ENCODE measurements around the gene PROZ.

PROZ gene

GRCh38 chr13:113167155-113167554 is 8.7 kb downstream of the PROZ start:
- no peaks in the 10 kb centered on the region for H3K9me3 ChIP-seq (ENCODE audit: low read depth, low read length)
- DNase-seq (ENCODE audit: low read depth, low spot score): no peak
- no peak overlapping the region for H3K9ac ChIP-seq (ENCODE audit: insufficient read length)
- H3K27ac ChIP-seq: no peak overlapping the region
- no peak overlapping the region for H3K4me3 ChIP-seq
- TF ChIP-seq POLR2AphosphoS5 (IDR thresholded peaks at IDR 0.05; ENCODE audit: borderline replicate concordance, low read depth, low read length) (no peak), EZH2 (IDR thresholded peaks at IDR 0.05) (no peak), FOXP2 (optimal IDR thresholded peaks at IDR 0.05; ENCODE audit: control extremely low read depth, extremely low read length, insufficient read depth) (no peak)
- H3K36me3 ChIP-seq (ENCODE audit: insufficient read depth, low read length): peaks cover 23% of the 10 kb centered on the region; the same call in 1 of the 2 replicates

DNA sequence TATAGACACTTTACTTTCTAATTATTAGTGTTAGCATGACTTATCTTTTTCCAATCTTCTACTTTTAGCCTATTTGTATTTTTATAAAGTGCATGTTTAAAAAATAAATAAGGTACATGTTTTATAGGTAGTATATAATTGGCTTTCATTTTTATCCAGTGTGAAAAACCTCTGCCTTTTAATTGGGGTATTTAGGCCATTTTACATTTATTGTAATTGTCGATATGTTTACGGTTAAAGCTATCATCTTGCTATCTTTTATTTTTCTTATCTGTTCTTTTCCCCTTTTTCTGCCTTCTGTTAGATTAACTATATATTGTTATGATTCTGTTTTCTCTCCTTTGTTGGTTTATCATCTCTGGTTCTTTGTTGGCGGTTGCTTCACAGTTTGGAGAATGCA is 9.1 kb downstream of the PROZ start:
- H3K9me3 ChIP-seq (ENCODE audit: low read depth, low read length): no peaks in the 10 kb centered on the region
- TF ChIP-seq EZH2 (IDR thresholded peaks at IDR 0.05) (no peak), POLR2AphosphoS5 (IDR thresholded peaks at IDR 0.05; ENCODE audit: borderline replicate concordance, low read depth, low read length) (no peak), FOXP2 (optimal IDR thresholded peaks at IDR 0.05; ENCODE audit: control extremely low read depth, extremely low read length, insufficient read depth) (no peak)
- H3K9ac ChIP-seq (ENCODE audit: insufficient read length): no peak overlapping the region
- H3K27ac ChIP-seq: no peak overlapping the region
- no peak overlapping the region for H3K4me3 ChIP-seq
- H3K36me3 ChIP-seq (ENCODE audit: insufficient read depth, low read length): peaks cover 28% of the 10 kb centered on the region; the same call in 1 of the 2 replicates
- DNase-seq (ENCODE audit: low read depth, low spot score): no peak

DNA sequence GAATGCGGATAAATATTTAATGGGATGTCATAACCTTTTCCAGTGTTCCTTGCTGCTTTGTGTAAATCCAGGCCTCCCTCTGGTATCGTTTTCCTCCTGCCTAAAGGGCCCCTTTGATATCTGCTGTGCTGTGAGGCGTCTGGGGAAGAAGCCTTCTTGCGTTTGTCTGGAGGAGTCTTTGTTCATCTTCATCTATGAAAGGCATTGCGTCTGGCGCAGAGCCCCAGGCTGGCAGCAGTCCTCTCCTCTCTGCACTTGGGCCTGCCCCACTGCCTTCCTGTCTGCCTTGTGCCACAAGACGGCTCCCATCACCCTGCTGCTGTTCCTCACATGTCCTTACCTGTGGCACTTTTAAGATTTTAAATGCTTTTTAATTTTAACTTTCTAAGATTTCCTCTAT is 9.8 kb downstream of the PROZ start:
- H3K27ac ChIP-seq: no peak overlapping the region
- no peak for DNase-seq (ENCODE audit: low read depth, low spot score)
- no peaks in the 10 kb centered on the region for H3K9me3 ChIP-seq (ENCODE audit: low read depth, low read length)
- TF ChIP-seq FOXP2 (optimal IDR thresholded peaks at IDR 0.05; ENCODE audit: control extremely low read depth, extremely low read length, insufficient read depth) (no peak), POLR2AphosphoS5 (IDR thresholded peaks at IDR 0.05; ENCODE audit: borderline replicate concordance, low read depth, low read length) (no peak), EZH2 (IDR thresholded peaks at IDR 0.05) (no peak)
- no peak overlapping the region for H3K4me3 ChIP-seq
- H3K9ac ChIP-seq (ENCODE audit: insufficient read length): no peak overlapping the region
- H3K36me3 ChIP-seq (ENCODE audit: insufficient read depth, low read length): peaks cover 30% of the 10 kb centered on the region; the same call in 1 of the 2 replicates

DNA sequence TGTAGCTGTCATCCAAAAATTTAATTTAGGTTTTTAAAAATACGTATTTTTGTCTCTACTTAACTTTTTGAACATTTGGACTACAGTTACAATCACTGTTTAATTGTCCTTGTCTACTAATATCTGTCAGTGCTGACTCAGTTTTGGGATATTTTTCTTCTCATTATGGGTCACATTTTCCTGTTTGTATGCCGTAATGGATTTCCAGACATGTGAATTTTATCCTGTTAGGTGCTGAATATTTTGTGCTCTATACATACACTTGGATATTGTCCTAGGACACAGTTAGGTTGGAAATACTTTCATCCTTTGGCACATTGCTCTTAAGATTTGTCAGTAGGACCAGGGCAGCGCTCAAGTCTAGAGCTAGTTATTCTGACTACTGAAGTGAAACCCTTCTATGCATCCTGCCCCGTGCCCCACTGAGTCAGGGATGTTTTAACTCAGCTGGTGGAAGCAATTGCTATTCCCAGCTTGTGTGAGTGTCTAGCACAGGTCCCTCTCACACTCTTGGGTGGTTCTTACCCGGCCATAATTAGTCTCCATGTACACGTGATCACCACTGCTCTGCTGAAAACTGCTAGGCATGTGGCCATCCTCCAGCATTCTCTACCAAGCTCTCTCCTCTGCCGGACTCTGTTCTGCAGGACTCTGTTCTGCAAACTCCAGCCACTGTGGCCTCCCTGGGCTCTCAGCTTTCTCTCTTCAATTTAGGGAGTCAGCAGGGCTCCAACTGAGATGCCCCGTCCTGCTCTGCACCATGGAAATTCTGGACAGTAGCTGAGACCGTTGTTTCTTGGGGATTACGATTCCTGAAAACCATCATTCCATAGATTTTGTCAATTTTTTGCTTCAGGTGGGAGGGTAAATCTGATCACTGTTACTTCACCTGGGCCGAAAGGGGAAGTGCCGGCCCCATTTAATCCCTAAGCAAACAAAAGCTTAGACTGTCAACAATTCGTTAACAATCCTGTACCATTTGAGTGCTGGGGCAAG is 11.1 kb downstream of the PROZ start:
- Histone ChIP-seq H3K27ac (no peak overlapping the region), H3K4me3 (no peak overlapping the region), H3K36me3 (ENCODE audit: insufficient read depth, low read length) (peaks cover 35% of the 10 kb centered on the region; the same call in 1 of the 2 replicates), H3K9ac (ENCODE audit: insufficient read length) (no peak overlapping the region), H3K9me3 (ENCODE audit: low read depth, low read length) (no peaks in the 10 kb centered on the region)
- no peak for TF ChIP-seq FOXP2 (optimal IDR thresholded peaks at IDR 0.05; ENCODE audit: control extremely low read depth, extremely low read length, insufficient read depth)
- TF ChIP-seq POLR2AphosphoS5 (IDR thresholded peaks at IDR 0.05; ENCODE audit: borderline replicate concordance, low read depth, low read length): no peak
- TF ChIP-seq EZH2 (IDR thresholded peaks at IDR 0.05): no peak
- no peak for DNase-seq (ENCODE audit: low read depth, low spot score)

- no peaks in the 10 kb centered on the region for H3K9me3 ChIP-seq (ENCODE audit: low read depth, low read length)
- DNase-seq (ENCODE audit: low read depth, low spot score): no peak
- peaks cover 44% of the 10 kb centered on the region for H3K36me3 ChIP-seq (ENCODE audit: insufficient read depth, low read length)
- H3K27ac ChIP-seq: no peak overlapping the region
- no peak overlapping the region for H3K4me3 ChIP-seq
- TF ChIP-seq EZH2 (IDR thresholded peaks at IDR 0.05) (no peak), POLR2AphosphoS5 (IDR thresholded peaks at IDR 0.05; ENCODE audit: borderline replicate concordance, low read depth, low read length) (no peak), FOXP2 (optimal IDR thresholded peaks at IDR 0.05; ENCODE audit: control extremely low read depth, extremely low read length, insufficient read depth) (no peak)
- H3K9ac ChIP-seq (ENCODE audit: insufficient read length): no peak overlapping the region
Observed at GRCh38 chr13:113170511-113170910, 12.1 kb downstream of the PROZ start.

DNA sequence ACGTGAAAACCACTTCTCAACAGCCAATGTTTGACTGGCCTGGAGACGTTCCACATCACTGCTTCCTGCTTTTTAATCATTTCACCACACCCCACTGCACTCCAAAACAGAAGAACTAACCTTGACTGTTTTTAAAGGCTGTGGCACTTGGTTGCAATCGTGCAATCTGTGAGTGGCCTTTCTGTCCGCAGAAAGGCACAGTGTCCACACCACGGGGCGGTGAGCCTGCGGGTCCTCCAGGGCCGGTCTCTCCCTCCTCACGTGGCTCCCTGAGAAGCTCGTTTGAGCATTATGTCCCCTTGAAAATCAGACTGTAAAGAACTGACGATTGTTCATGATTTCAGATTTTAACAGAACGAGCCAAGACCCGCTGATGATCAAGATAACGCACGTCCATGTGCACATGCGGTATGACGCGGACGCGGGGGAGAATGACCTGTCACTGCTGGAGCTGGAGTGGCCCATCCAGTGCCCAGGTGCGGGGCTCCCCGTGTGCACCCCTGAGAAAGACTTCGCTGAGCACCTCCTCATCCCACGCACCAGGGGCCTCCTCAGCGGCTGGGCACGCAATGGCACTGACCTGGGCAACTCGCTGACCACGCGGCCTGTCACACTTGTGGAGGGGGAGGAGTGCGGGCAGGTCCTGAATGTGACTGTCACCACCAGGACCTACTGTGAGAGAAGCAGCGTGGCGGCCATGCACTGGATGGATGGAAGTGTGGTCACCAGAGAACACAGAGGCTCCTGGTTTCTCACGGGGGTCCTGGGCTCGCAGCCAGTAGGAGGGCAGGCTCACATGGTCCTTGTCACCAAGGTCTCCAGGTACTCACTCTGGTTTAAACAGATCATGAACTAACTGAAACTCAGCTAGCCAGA is 13.0 kb downstream of the PROZ start:
- Histone ChIP-seq H3K9ac (ENCODE audit: insufficient read length) (no peak overlapping the region), H3K27ac (no peak overlapping the region), H3K4me3 (no peak overlapping the region), H3K9me3 (ENCODE audit: low read depth, low read length) (no peaks in the 10 kb centered on the region), H3K36me3 (ENCODE audit: insufficient read depth, low read length) (peaks cover 53% of the 10 kb centered on the region)
- TF ChIP-seq FOXP2 (optimal IDR thresholded peaks at IDR 0.05; ENCODE audit: control extremely low read depth, extremely low read length, insufficient read depth) (no peak), POLR2AphosphoS5 (IDR thresholded peaks at IDR 0.05; ENCODE audit: borderline replicate concordance, low read depth, low read length) (no peak), EZH2 (IDR thresholded peaks at IDR 0.05) (no peak)
- DNase-seq (ENCODE audit: low read depth, low spot score): no peak

- no peak overlapping the region for H3K4me3 ChIP-seq
- H3K36me3 ChIP-seq (ENCODE audit: insufficient read depth, low read length): peaks cover 60% of the 10 kb centered on the region
- TF ChIP-seq EZH2 (IDR thresholded peaks at IDR 0.05) (no peak), POLR2AphosphoS5 (IDR thresholded peaks at IDR 0.05; ENCODE audit: borderline replicate concordance, low read depth, low read length) (no peak; the same call in 1 of the 2 replicates)
- no peak overlapping the region for H3K9ac ChIP-seq (ENCODE audit: insufficient read length)
- H3K27ac ChIP-seq: no peak overlapping the region
- DNase-seq (ENCODE audit: low read depth, low spot score): no peak
- H3K9me3 ChIP-seq (ENCODE audit: low read depth, low read length): no peaks in the 10 kb centered on the region
Observed at GRCh38 chr13:113172419-113172926, 14.0 kb downstream of the PROZ start.

DNA sequence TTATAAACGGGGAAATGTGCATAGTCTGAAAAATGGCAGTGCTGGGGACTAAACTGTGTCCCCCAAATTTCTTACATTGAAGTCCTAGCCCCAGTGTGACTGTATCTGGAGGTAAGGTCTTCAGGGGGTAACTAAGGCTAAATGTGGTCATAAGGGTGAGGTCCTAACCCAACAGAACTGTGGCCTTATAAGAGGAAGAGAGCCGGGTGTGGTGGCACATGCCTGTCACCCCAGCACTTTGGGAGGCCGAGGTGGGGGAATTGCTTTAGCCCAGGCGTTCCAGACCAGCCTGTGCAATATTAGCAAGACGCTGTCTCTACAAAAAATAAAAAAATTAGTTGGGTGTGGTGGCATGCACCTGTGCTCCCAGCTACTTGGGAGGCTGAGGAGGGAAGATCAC is 17.8 kb downstream of the PROZ start:
- no peak overlapping the region for H3K4me3 ChIP-seq
- no peak overlapping the region for H3K27ac ChIP-seq
- H3K9me3 ChIP-seq (ENCODE audit: low read depth, low read length): no peaks in the 10 kb centered on the region
- no peak for DNase-seq (ENCODE audit: low read depth, low spot score)
- peaks cover 83% of the 10 kb centered on the region for H3K36me3 ChIP-seq (ENCODE audit: insufficient read depth, low read length)
- TF ChIP-seq EZH2 (IDR thresholded peaks at IDR 0.05) (no peak), POLR2AphosphoS5 (IDR thresholded peaks at IDR 0.05; ENCODE audit: borderline replicate concordance, low read depth, low read length) (no peak), FOXP2 (optimal IDR thresholded peaks at IDR 0.05; ENCODE audit: control extremely low read depth, extremely low read length, insufficient read depth) (no peak)
- no peak overlapping the region for H3K9ac ChIP-seq (ENCODE audit: insufficient read length)
